IMR-90 (cell line): ENCODE data around the gene SOX6. TPM values are rescaled to one million over a fixed set of nuclear protein-coding genes. Genes with fewer than 3 reads are reported as not detected.
"Not testable (repeated sequence)": the region's sequence is repeated elsewhere in the genome, so short reads cannot be mapped to it uniquely, and the experiment has no call there.

Experiments
- ATAC-seq: fragments of 200-7000 bp; cut with Tn5 transposase; 2 replicates; pipeline ENCODE4 v1.9.1; 2020; ENCODE audit warnings: low read depth, mild to moderate bottlenecking, moderate library complexity
- BruUV-seq: library from RNA; stranded (reverse); fragments of 400-500 nt; replicated peaks from 2 replicates; lab custom pipeline; 2021; lab: Mats Ljungman, UMichigan
- CTCF ChIA-PET: fragments of 300-600 bp; formaldehyde crosslinking; extraction: SDS; loops from one replicate; lab custom pipeline; 2021; ENCODE audit warnings: antibody characterized with exemption; lab: Yijun Ruan, JAX
- POLR2A ChIA-PET: fragments of 300-600 bp; sonication (Branson Sonifier 250); formaldehyde crosslinking; loops from one replicate; lab custom pipeline; 2022; ENCODE audit warnings: antibody characterized with exemption; ENCODE audit not compliant: unreplicated experiment; lab: Charles Lee
- DNase-seq: peaks from one replicate; pipeline ENCODE4 v3.0.0; 2013
- H2AFZ ChIP-seq: replicated peaks from 2 replicates; pipeline ENCODE3; 2013; ENCODE audit warnings: low read length, mild to moderate bottlenecking; ENCODE audit not compliant: poor library complexity
- H2AK5ac ChIP-seq: 2 replicates; pipeline ENCODE4 v1.6.1; 2013; ENCODE audit warnings: low read depth, low read length, inconsistent platforms
- H2AK9ac ChIP-seq: replicated peaks from 2 replicates; pipeline ENCODE3; 2013; ENCODE audit warnings: mild to moderate bottlenecking, low read depth, low read length, moderate library complexity; ENCODE audit not compliant: poor library complexity
- H2BK120ac ChIP-seq: 2 replicates; pipeline ENCODE4 v1.6.1; 2013; ENCODE audit warnings: low read depth, low read length, inconsistent platforms
- H2BK15ac ChIP-seq: 3 replicates; pipeline ENCODE4 v1.6.1; 2013; ENCODE audit warnings: low read depth, low read length, inconsistent platforms
- H2BK20ac ChIP-seq: 2 replicates; pipeline ENCODE4 v1.6.1; 2013; ENCODE audit warnings: low read depth, mild to moderate bottlenecking, inconsistent platforms, low read length, moderate library complexity
- H2BK5ac ChIP-seq: 2 replicates; pipeline ENCODE4 v1.6.1; 2013; ENCODE audit warnings: mild to moderate bottlenecking, low read depth, low read length, inconsistent platforms; ENCODE audit not compliant: poor library complexity, severe bottlenecking
- H3K14ac ChIP-seq: replicated peaks from 2 replicates; pipeline ENCODE4 v1.6.1; 2013; ENCODE audit warnings: low read depth, low read length, inconsistent platforms
- H3K18ac ChIP-seq: 2 replicates; pipeline ENCODE4 v1.6.1; 2013; ENCODE audit warnings: low read depth, low read length, control low read depth
- H3K23ac ChIP-seq: 2 replicates; pipeline ENCODE4 v1.6.1; 2013; ENCODE audit warnings: low read depth, low read length, inconsistent platforms
- H3K27ac ChIP-seq: 2 replicates; pipeline ENCODE4 v1.5.1; 2013; ENCODE audit warnings: mild to moderate bottlenecking, control low read depth, low read length; ENCODE audit not compliant: insufficient read depth
- H3K27me3 ChIP-seq: 2 replicates; pipeline ENCODE4 v1.6.1; 2013; ENCODE audit warnings: low read length; ENCODE audit not compliant: control insufficient read depth, insufficient read depth
- H3K36me3 ChIP-seq: 2 replicates; pipeline ENCODE4 v1.6.1; 2013; ENCODE audit warnings: low read length, mixed read lengths; ENCODE audit not compliant: control insufficient read depth, insufficient read depth
- H3K4ac ChIP-seq: 2 replicates; pipeline ENCODE4 v1.6.1; 2013; ENCODE audit warnings: low read depth, low read length, inconsistent platforms
- H3K4me1 ChIP-seq: 2 replicates; pipeline ENCODE4 v1.6.1; 2013; ENCODE audit warnings: low read length, mixed read lengths; ENCODE audit not compliant: control insufficient read depth, insufficient read depth
- H3K4me2 ChIP-seq: 2 replicates; pipeline ENCODE4 v1.6.1; 2013; ENCODE audit warnings: low read depth, mild to moderate bottlenecking, control low read depth, low read length, moderate library complexity
- H3K4me3 ChIP-seq: 2 replicates; pipeline ENCODE4 v1.5.1; 2013; ENCODE audit warnings: low read depth, mild to moderate bottlenecking, control low read depth, low read length, moderate library complexity; ENCODE audit not compliant: insufficient read depth
- H3K56ac ChIP-seq: 2 replicates; pipeline ENCODE4 v1.6.1; 2013; ENCODE audit warnings: low read length, inconsistent platforms; ENCODE audit not compliant: insufficient read depth; ENCODE audit errors: extremely low read depth
- H3K79me1 ChIP-seq, 2 experiments: 2 replicates each; pipeline ENCODE4 v1.6.1; 2013; ENCODE audit warnings: low read length in 2 of 2, inconsistent platforms in 1 of 2, low read depth in 1 of 2
- H3K9ac ChIP-seq: 2 replicates; pipeline ENCODE4 v1.6.1; 2013; ENCODE audit warnings: low read depth, low read length, control low read depth
- H3K9me1 ChIP-seq: 2 replicates; pipeline ENCODE4 v1.6.1; 2013; ENCODE audit warnings: low read length, inconsistent platforms; ENCODE audit not compliant: insufficient read depth
- H3K9me3 ChIP-seq: 2 replicates; pipeline ENCODE4 v1.6.1; 2013; ENCODE audit warnings: low read length; ENCODE audit not compliant: control insufficient read depth, insufficient read depth
- H4K20me1 ChIP-seq: 2 replicates; pipeline ENCODE4 v1.6.1; 2013; ENCODE audit warnings: low read length, inconsistent platforms; ENCODE audit not compliant: insufficient read depth
- H4K5ac ChIP-seq: 2 replicates; pipeline ENCODE4 v1.6.1; 2013; ENCODE audit warnings: mild to moderate bottlenecking, low read depth, low read length, control low read depth
- H4K8ac ChIP-seq, 2 experiments: 2 replicates each; pipeline ENCODE4 v1.6.1; 2013; ENCODE audit warnings: low read depth in 2 of 2, low read length in 2 of 2, control low read depth in 1 of 2, inconsistent platforms in 1 of 2
- H4K91ac ChIP-seq: 2 replicates; pipeline ENCODE4 v1.6.1; 2013; ENCODE audit warnings: low read depth, low read length, inconsistent platforms; ENCODE audit not compliant: insufficient read depth
- WGBS, 2 experiments: methylation state at CpG; one replicate each; pipeline versions ENCODE4 v1.1.5 to v1.1.7; 2013; ENCODE audit warnings: missing lambda C conversion rate in 2 of 2; ENCODE audit not compliant: insufficient read length in 1 of 2; ENCODE audit errors: extremely low coverage in 2 of 2; 5-methylcytosine and 5-hydroxymethylcytosine counted together
- dilution Hi-C: fragments of 300-500 bp; cut with HindIII; formaldehyde crosslinking; loops from one replicate; pipeline ENCODE4 v1.14.3; 2018; ENCODE audit warnings: low sequenced_read_pairs; ENCODE audit not compliant: unreplicated experiment
- in situ Hi-C: fragments of 300-500 bp; cut with MboI; formaldehyde crosslinking; loops from 3 replicates; pipeline ENCODE4 v1.14.3; 2019; ENCODE audit warnings: low sequenced_read_pairs, inconsistent platforms, mixed read lengths
- intact Hi-C: fragments of 100-400 bp; cut with micrococcal nuclease; formaldehyde crosslinking; loops from 2 replicates; pipeline ENCODE4 v1.10.0; 2022
- polyA plus RNA-seq, 3 experiments: library from polyadenylated mRNA; depleted of rRNA; stranded (reverse); fragments of >200 nt; gene quantifications; 2 replicates each; pipeline ENCODE4 v1.2.3, GENCODE V29; 2012; ENCODE audit warnings: low replicate concordance in 1 of 3
- total RNA-seq: library from RNA; depleted of rRNA; stranded (reverse); fragments of >200 nt; gene quantifications from 2 replicates; pipeline ENCODE4 v1.2.3, GENCODE V29; 2012

Gene SOX6
- total and polyA plus RNA-seq, 2 of the 4 experiments (the other 2 are of a cell fraction): 1.7 to 7.7 TPM

GRCh38 chr11:16141162-16141561, 215.2 kb downstream of the SOX6 start:
- H2AK5ac ChIP-seq, dilution Hi-C loops, H3K4me3 ChIP-seq, H3K4me2 ChIP-seq, H2AK9ac ChIP-seq, H3K56ac ChIP-seq, H3K23ac ChIP-seq, ATAC-seq, H3K14ac ChIP-seq, H3K79me1 ChIP-seq, H3K27ac ChIP-seq, H3K36me3 ChIP-seq, H2BK15ac ChIP-seq, H4K5ac ChIP-seq, H2BK5ac ChIP-seq, H3K9me3 ChIP-seq, POLR2A ChIA-PET, CTCF ChIA-PET, H3K9me1 ChIP-seq, H3K4me1 ChIP-seq, H2BK120ac ChIP-seq, H4K91ac ChIP-seq, intact Hi-C loops, H3K27me3 ChIP-seq, H4K20me1 ChIP-seq, H2AFZ ChIP-seq, in situ Hi-C loops, H2BK20ac ChIP-seq, H3K18ac ChIP-seq, H3K9ac ChIP-seq, BruUV-seq, DNase-seq, H4K8ac ChIP-seq, H3K4ac ChIP-seq: not testable (repeated sequence)
- 94% methylated on average over 4 of the region's 8 CpGs; no CpG with 5 or more reads in 1 of the 2 experiments for WGBS, 2 experiments
